GM15510 (cell line): Measurements from ENCODE around the gene NMBR.

Experiments
- POLR2A ChIP-seq: IDR thresholded peaks from 3 replicates; pipeline ENCODE4 v1.6.1; 2011; ENCODE audit warnings: borderline replicate concordance; ENCODE audit not compliant: insufficient read length; ENCODE audit errors: extremely low read depth

NMBR gene

GRCh38 chr6:142088858-142089216 lies 58.1 kb downstream of the NMBR start:
- TF ChIP-seq POLR2A: no peak

- no peak for TF ChIP-seq POLR2A
Observed at GRCh38 chr6:142087950-142088857, 58.7 kb downstream of the NMBR start.

- TF ChIP-seq POLR2A: no peak
Observed at GRCh38 chr6:142079130-142079529, 67.8 kb downstream of the NMBR start.

GRCh38 chr6:142075516-142076101 lies 71.3 kb downstream of the NMBR start:
- no peak for TF ChIP-seq POLR2A

GRCh38 chr6:142074516-142074915 lies 72.4 kb downstream of the NMBR start:
- TF ChIP-seq POLR2A: no peak

- no peak for TF ChIP-seq POLR2A
Observed at GRCh38 chr6:142071981-142072380, 74.9 kb downstream of the NMBR start.

- no peak for TF ChIP-seq POLR2A
Observed at GRCh38 chr6:142068416-142068815, 78.5 kb downstream of the NMBR start.

GRCh38 chr6:142058551-142059290 lies 88.2 kb downstream of the NMBR start:
- no peak for TF ChIP-seq POLR2A

GRCh38 chr6:142055219-142055618 lies 91.7 kb downstream of the NMBR start:
- TF ChIP-seq POLR2A: no peak

- TF ChIP-seq POLR2A: no peak
Observed at GRCh38 chr6:142051404-142051803, 95.5 kb downstream of the NMBR start.

- TF ChIP-seq POLR2A: no peak
Observed at GRCh38 chr6:142048593-142048980, 98.3 kb downstream of the NMBR start.

GRCh38 chr6:142047934-142048592 lies 98.9 kb downstream of the NMBR start:
- no peak for TF ChIP-seq POLR2A

GRCh38 chr6:142045380-142046278 lies 101.3 kb downstream of the NMBR start:
- TF ChIP-seq POLR2A: no peak

GRCh38 chr6:142035890-142036289 lies 111.0 kb downstream of the NMBR start:
- TF ChIP-seq POLR2A: no peak
